ENCODE data around the gene PURA.
A peak's percentile ranks its signal among the peaks of the same experiment; 100 is the strongest.
"Not testable (repeated sequence)": the region's sequence is repeated elsewhere in the genome, so short reads cannot be mapped to it uniquely, and the experiment has no call there.

PURA gene

GRCh38 chr5:140141241-140141640 is 27.3 kb downstream of the PURA start:
- DNase-seq, result no peak

- no peak for DNase-seq
These were observed 28.3 kb downstream of the PURA start for GRCh38 chr5:140142246-140142645.

GRCh38 chr5:140142856-140143255 is 28.9 kb downstream of the PURA start:
- DNase-seq, result no peak

- no peak for DNase-seq
These were observed 29.8 kb downstream of the PURA start for GRCh38 chr5:140143521-140144258.

GRCh38 chr5:140145256-140145655 is 31.3 kb downstream of the PURA start:
- no peak for DNase-seq

- DNase-seq, result peak; percentile 86
These were observed 32.1 kb downstream of the PURA start for GRCh38 chr5:140145818-140146522.

GRCh38 chr5:140146523-140146842 is 32.6 kb downstream of the PURA start:
- no peak for DNase-seq

- no peak for DNase-seq
These were observed 33.6 kb downstream of the PURA start for GRCh38 chr5:140147460-140147859.

GRCh38 chr5:140148508-140148907 is 34.6 kb downstream of the PURA start:
- no peak for DNase-seq

GRCh38 chr5:140150201-140150600 is 36.3 kb downstream of the PURA start:
- no peak for DNase-seq

- no peak for DNase-seq
These were observed 37.5 kb downstream of the PURA start for GRCh38 chr5:140151144-140152021.

GRCh38 chr5:140152022-140152999 is 38.4 kb downstream of the PURA start:
- no peak for DNase-seq

GRCh38 chr5:140153255-140153654 is 39.3 kb downstream of the PURA start:
- no peak for DNase-seq

GRCh38 chr5:140153905-140154304 is 40.0 kb downstream of the PURA start:
- DNase-seq, result no peak

GRCh38 chr5:140154710-140155381 is 40.9 kb downstream of the PURA start:
- not testable (repeated sequence) for DNase-seq

- peak; percentile 93 for DNase-seq
These were observed 43.3 kb downstream of the PURA start for GRCh38 chr5:140157032-140157781.

- no peak for DNase-seq
These were observed 45.4 kb downstream of the PURA start for GRCh38 chr5:140159014-140159927.

- no peak for DNase-seq
These were observed 48.4 kb downstream of the PURA start for GRCh38 chr5:140162275-140162674.

GRCh38 chr5:140162781-140163180 is 48.9 kb downstream of the PURA start:
- DNase-seq, result no peak
